Right renal pelvis (tissue), 4 donors: ENCODE measurements around the gene CCDC3. TPM values are rescaled to one million over a fixed set of nuclear protein-coding genes. Genes with fewer than 3 reads are reported as not detected.
"Not testable (repeated sequence)": the region's sequence is repeated elsewhere in the genome, so short reads cannot be mapped to it uniquely, and the experiment has no call there.

ENCODE experiments used
- DNase-seq, 4 donors: peaks; one replicate each; pipeline ENCODE4 v3.0.0-alpha.2; 2013; ENCODE audit warnings: low read depth in 4 of 4, low spot score in 3 of 4, missing footprints in 1 of 4
- polyA plus RNA-seq, 4 donors: library from polyadenylated mRNA; unstranded; fragments of 120-200 nt; gene quantifications; one replicate each; pipeline ENCODE4 v1.2.1, GENCODE V29; 2013; ENCODE audit not compliant: insufficient read length in 4 of 4

Gene CCDC3
- 10 to 100 TPM; 10.7 to 14.9 (median 13.1) TPM for polyA plus RNA-seq

DNA sequence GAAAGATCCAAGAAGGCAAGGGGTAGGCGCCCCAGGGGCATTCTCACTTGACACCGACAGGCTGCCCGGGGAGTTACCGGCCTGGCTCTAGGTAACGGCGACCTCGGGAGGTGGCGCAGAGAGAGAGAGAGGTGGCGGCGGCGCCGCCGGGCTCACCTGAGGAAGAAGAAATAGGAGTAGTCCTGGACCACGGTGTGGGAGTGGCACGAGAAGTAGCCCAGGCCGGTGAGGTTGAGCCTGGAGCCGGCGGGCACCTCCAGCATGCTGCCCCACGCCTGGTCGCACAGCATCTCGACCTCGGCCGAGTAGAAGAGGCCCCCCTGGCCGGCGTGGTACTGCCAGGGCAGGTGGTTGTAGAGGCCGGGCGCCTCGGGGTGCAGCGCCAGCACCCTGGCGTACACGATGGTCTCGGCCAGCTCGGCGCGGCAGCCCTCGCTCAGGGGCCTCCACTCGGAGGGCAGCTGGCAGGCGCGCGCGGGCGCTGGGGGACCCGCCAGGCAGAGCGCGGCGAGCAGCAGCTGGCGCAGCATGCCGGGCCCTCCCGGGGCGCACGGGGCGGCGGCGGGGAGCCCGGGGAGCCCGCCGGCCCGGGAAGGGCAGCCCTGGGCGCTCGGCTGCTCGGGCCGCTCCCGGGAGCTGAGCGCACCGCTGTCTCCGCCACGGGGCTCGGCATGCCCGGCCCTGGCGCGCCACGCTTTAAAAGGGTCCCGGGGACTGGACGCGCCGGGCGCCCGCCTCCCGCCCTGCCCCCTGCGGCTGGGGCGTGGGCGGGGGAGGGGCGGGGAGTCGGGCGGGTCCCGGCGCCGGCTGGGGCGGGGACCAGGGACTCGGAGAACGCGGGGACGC lies at the start of gene CCDC3:
Gene CCDC3, minus strand, starts transcription at position 673 of the 846 bp plus-strand sequence. Its CDS starts 143 bp downstream, at position 530.
- DNase-seq: no peak

DNA sequence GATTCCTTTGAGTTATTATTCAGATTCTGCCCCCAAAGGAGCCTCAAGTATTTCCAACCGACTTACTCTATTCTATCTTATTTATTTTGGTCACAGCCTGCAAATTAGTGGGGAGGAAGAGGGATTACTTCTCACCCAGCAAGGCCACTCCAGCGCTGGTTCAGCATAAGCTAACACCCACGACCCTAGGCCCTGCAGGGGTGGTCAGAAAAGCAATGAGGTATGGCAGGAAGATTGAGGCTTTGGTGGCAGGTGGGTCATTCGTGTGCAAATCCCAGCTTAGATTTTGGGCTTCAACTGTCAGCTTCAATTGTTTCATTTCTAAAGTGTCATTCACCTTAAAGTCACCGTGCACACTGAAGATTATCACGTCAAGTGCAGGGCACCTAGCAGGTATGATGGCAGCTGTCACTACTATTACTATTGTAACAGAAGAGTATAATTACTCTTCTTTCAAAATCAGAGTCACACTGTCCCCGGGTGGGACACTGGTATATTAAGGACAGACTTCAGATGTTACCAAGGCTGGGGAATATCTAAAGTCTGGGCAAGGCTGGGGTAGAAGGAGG lies 49.7 kb upstream of the CCDC3 start:
- no peak for DNase-seq

GRCh38 chr10:13049774-13050420 lies 48.4 kb upstream of the CCDC3 start:
- no peak for DNase-seq

DNA sequence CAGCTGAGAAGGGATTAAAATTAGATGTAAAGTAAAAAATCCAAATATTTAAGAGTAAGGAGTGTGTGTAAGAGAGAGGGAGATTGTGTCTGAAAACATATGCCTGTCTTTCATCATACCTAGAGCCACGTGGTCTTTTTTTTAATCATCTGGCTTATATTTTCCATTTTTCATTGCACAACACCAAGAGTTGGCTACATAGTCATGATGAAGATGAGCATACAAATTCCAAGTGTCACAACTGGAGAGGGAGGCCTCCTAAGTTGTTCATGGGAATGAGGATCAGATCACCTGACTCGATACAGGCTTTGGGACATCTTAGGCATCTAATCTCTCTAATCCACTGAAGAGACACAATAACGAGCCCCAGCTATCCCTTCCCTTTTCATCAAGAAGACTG lies 47.2 kb upstream of the CCDC3 start:
- no peak for DNase-seq

DNA sequence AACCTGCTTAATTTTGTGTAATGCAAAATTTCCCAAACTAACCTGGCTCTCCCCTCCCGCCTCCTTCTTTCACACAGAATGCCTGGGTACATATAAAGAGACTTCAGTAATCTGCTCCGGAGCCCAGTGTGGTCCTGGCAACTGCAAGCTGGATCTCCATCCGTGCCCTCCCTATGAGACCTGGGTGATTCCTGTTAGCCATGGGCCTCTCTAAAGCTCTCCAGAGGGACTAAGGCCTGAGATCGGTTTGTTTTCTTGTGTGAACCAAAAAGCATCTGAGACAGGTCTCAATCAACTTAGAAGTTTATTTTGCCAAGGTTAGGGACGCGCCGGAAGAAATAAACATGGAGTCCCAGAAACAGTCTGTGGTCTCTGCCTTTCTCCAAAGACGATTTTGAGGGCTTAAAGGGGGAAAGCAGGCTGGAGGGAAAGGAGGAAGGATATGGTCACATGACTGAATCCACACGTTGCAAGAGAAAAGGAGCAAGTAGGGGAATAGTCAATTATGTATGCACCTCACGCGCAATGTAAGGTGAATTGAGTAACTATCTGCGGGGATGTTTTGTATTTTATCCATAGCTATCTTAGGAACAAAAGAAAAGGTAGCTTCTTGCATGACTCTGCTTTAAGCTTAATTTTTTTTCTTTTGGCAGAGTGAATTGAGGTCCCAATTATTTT lies 46.2 kb upstream of the CCDC3 start:
- no peak for DNase-seq

GRCh38 chr10:13046851-13047528 lies 45.5 kb upstream of the CCDC3 start:
- no peak for DNase-seq

DNA sequence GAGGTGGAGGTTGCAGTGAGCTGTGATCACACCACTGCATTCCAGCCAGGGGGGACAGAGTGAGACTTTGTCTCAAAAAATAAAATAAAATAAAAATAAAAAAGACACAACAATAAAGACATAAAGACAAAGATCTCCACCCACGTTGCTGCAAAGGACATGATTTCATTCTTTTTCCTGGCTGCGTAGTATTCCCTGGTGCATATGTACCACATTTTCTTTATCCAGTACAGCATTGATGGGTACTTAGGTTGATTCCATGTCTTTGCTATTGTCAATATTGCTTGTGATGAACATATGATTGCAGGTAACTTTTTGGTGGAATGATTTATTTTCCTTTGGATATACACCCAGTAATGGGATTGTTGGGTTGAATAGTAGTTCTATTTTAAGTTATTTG lies 42.0 kb upstream of the CCDC3 start:
- DNase-seq: no peak

DNA sequence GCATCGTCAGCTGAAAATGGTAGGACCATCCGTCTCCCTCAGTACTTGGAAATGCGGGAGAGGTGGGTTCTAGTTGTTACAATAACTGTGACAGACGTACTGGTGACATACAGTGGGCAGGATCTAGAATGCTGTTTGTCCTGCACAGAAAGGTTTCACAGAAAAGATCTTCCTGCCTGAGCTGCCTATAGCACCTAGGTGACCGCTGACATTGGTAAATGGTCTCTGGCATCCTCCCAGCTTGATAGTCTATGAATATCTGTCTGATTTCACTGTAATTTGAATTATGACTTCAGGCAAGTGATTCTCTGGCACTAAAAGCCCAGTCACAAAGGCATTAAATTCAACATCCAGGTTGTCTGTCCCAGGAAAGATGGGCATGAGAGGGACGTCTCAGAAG lies 38.2 kb upstream of the CCDC3 start:
- no peak for DNase-seq

DNA sequence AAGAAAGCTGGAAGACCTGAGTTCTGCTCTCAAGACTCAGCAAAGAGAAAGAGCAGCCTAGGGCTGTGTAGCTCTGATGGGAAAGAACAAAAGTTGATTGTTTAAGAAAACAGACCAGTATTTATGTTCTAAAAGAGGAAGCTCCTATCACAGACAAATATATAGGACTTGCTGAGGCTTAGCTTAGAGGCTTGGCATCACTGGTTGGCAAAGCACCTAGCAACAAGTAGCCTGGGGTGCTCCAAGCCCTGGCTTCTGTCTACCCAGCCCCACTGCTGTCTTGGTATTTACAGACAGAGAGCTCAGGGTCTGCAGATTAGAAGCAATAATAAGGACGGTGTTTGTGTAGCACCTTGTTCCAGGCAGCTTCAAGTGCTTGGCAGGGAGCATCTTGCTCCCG lies 36.9 kb upstream of the CCDC3 start:
- no peak for DNase-seq

DNA sequence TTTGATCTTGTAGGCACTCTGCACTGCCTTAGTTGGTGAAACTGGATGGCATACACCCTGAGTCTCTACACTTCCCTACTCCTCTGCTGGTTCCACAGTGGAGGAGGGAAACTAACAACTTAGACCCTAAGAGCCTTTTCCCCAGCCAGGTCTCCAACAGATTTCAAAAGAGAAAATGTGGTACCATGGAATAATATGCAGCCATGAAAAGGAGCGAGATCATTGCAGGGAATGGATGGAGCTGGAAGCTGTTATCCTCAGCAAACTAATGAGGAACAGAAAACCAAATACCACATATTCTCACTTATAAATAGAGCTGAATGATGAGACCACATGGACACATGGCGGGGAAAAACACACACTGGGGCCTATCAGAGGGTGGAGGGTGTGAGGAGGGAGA lies 36.3 kb upstream of the CCDC3 start:
- DNase-seq: no peak

- no peak for DNase-seq
Measured at GRCh38 chr10:13036841-13037240, 35.3 kb upstream of the CCDC3 start.

DNA sequence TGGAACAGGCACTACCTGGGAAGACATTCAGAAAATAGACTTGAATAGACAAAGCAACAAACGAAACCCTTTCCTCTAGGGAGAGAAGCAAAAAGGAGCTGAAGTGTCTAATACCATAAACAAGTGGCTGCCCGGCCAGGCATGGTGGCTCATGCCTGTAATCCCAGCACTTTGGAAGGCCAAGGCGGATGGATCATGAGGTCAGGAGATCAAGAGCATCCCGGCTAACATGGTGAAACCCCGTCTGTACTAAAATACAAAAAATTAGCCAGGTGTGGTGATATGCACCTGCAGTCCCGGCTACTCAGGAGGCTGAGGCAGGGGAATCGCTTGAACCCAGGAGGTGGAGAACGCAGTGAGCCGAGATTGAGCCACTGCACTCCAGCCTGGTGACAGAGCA lies 34.2 kb upstream of the CCDC3 start:
- DNase-seq: not testable (repeated sequence)

GRCh38 chr10:13026873-13027272 lies 25.4 kb upstream of the CCDC3 start:
- DNase-seq: no peak

DNA sequence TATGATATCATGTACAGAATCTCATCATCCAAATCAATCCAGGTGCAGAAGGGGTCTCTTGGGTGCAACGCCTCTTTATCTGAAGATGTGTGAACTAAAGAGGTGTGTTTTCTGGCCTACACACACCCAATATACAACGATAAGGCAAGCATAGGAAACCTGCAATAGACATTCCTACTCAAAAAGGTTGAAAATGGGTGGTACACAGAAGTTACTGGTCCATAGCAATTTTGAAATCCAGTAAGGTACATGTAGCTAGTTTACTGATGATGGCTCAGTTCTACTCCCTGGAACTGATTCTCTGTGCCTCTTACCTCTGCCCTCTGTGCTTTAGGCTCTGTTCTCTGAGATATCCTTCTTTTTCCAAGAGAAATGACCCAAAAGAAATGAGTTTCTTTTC lies 22.2 kb upstream of the CCDC3 start:
- no peak for DNase-seq

- DNase-seq: no peak
Measured at GRCh38 chr10:13019280-13019679, 17.8 kb upstream of the CCDC3 start.

- no peak for DNase-seq
Measured at GRCh38 chr10:13018171-13018570, 16.7 kb upstream of the CCDC3 start.

DNA sequence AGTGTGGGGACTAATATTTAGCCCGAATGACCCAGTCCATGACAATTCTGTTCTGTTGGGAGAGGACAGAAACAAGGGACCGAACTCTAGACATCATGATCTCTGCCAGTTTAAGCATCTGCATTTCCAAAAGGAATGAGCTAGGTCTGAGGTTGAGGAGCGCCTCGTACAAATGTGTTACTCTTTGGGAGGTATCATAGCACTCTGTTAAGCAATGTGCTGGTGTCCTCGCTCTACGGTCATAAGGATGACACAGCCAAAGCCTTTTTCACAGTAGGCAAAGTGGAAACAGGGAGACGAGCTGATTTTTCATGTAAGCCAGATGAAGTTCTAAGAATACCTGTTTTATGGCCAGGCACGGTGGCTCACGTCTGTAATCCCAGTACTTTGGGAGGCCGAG lies 15.4 kb upstream of the CCDC3 start:
- no peak for DNase-seq

GRCh38 chr10:13016426-13016825 lies 14.9 kb upstream of the CCDC3 start:
- DNase-seq: no peak

DNA sequence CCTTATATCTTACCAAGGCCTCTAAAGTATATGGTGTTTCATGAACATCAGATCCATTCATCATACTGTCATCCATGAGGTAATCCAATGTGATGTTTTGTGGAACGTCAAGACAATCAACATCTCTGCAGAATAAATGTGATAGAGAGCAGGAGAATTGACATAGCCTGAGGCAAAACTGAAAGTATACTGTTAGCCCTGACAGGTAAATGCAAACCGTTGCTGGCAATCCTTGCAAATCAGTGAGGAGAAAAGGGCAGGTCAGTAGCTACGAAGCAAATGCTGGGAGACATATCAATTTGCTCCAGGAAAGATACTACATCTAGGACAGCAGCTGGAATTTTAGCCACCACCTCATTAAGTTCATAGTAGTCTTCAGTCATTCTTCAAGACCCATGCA lies 4.5 kb upstream of the CCDC3 start:
- DNase-seq: no peak

- no peak for DNase-seq
Measured at GRCh38 chr10:13003759-13004158, 2.2 kb upstream of the CCDC3 start.

DNA sequence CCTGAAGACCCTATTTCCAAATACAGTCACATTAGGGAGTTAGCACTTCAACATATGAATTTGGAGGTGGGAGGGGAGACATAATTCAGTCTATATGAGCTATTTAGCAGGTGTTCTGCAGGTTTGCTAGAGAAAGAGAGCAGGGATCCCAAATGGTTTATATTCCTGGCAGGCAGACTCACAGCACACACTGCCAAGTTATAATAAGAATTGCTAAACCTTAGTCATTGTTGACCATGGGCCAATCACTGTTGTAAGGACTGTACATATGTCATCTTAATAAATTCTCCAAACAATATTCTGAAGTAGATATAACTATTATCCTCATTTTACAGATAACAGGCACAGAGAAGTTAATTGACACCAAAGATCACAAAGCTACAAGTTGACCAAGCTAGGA lies 1.5 kb upstream of the CCDC3 start:
- DNase-seq: no peak
